Esophagus muscularis mucosa (tissue), 4 donors: ENCODE measurements around the gene WDHD1.

ENCODE experiments used
- EP300 ChIP-seq: sonication (generic); formaldehyde crosslinking; IDR thresholded peaks from one replicate; pipeline ENCODE4 v1.6.1; 2017; ENCODE audit warnings: antibody characterized with exemption
- POLR2A ChIP-seq: fragments of 450-650 bp; IDR thresholded peaks from one replicate; pipeline ENCODE4 v1.6.1; 2017; ENCODE audit warnings: antibody characterized with exemption, moderate library complexity, mild to moderate bottlenecking, low read depth
- POLR2AphosphoS5 ChIP-seq, 2 donors: sonication (generic); formaldehyde crosslinking; IDR thresholded peaks; one replicate each; pipeline ENCODE4 v1.6.1; 2017; ENCODE audit warnings: antibody characterized with exemption in 2 of 2
- TF ChIP-seq, protein P1 (sequence below), 3 experiments: fragments of 200-600 bp in 2 of 3; fragments of 450-650 bp in 1 of 3; sonication (generic) in 2 of 3; IDR thresholded peaks; one replicate each; pipeline ENCODE4 v1.5.1; 2017 to 2019; ENCODE audit warnings: antibody characterized with exemption in 3 of 3, mild to moderate bottlenecking in 2 of 3, moderate library complexity in 1 of 3

DNA sequence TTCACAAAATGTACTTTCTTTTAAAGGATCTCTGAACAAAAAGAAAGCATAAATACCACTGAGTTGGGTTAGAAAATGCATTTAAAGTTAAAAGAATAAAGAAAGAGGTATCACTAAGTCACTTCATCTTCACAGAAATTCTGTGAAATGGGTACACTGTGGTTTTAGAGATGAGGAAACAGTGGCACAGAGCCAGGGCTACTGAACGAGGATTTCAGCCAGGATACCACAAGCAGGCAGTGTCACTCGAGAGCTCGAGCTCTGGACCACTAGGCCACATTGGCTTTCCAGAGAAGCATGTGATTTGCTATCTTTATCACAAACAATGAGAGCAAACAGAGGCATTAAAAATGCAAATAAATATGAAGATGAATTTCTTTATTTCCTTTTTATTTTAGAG lies 51.0 kb downstream of the WDHD1 start:
- TF ChIP-seq EP300 (no peak), POLR2A (no peak), POLR2AphosphoS5 (IDR thresholded peaks at IDR 0.05) (no peak)
- TF ChIP-seq, protein P1, sequence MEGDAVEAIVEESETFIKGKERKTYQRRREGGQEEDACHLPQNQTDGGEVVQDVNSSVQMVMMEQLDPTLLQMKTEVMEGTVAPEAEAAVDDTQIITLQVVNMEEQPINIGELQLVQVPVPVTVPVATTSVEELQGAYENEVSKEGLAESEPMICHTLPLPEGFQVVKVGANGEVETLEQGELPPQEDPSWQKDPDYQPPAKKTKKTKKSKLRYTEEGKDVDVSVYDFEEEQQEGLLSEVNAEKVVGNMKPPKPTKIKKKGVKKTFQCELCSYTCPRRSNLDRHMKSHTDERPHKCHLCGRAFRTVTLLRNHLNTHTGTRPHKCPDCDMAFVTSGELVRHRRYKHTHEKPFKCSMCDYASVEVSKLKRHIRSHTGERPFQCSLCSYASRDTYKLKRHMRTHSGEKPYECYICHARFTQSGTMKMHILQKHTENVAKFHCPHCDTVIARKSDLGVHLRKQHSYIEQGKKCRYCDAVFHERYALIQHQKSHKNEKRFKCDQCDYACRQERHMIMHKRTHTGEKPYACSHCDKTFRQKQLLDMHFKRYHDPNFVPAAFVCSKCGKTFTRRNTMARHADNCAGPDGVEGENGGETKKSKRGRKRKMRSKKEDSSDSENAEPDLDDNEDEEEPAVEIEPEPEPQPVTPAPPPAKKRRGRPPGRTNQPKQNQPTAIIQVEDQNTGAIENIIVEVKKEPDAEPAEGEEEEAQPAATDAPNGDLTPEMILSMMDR (IDR thresholded peaks at IDR 0.05), result no peak
